ENCODE results near the gene GCG.

DNA sequence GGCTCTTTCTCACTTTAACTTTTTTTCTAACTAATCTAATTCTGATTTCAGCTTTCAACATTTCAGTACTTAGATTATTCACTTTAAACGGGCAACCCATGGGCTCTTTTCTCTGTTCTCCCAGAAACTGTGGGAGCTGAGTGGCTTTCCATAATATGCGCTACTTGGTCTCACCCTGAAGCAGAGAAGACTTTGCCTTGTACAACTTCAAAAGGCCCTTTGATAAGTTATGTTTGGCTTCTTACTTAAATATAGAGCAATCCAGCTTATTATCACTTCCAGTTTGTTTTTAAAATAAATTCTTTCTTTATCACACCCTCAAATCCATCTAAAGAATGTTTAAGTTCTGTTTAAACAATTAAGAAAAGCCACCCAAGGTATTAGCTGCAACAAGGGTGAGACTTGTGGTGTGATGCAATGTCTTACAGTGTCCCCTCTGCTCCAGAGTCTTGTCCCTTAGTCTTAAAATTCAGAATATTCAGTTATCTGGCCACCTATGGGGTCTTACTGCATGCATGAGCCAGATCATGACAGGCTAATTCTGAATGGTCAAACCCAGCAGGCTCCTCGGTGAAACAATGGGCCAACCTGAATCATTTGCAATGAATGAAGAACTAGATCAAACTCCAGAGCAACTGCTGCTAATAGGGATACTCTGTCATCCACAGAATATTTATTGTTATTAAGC is 38.8 kb downstream of the GCG start:
- TF ChIP-seq, protein P1, sequence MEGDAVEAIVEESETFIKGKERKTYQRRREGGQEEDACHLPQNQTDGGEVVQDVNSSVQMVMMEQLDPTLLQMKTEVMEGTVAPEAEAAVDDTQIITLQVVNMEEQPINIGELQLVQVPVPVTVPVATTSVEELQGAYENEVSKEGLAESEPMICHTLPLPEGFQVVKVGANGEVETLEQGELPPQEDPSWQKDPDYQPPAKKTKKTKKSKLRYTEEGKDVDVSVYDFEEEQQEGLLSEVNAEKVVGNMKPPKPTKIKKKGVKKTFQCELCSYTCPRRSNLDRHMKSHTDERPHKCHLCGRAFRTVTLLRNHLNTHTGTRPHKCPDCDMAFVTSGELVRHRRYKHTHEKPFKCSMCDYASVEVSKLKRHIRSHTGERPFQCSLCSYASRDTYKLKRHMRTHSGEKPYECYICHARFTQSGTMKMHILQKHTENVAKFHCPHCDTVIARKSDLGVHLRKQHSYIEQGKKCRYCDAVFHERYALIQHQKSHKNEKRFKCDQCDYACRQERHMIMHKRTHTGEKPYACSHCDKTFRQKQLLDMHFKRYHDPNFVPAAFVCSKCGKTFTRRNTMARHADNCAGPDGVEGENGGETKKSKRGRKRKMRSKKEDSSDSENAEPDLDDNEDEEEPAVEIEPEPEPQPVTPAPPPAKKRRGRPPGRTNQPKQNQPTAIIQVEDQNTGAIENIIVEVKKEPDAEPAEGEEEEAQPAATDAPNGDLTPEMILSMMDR (IDR thresholded peaks at IDR 0.05; ENCODE audit: control extremely low read depth in 1 of 3, insufficient read depth in 1 of 3, low read depth in 1 of 3, low read length in 3 of 3): no peak
- TF ChIP-seq POLR2AphosphoS5 (IDR thresholded peaks at IDR 0.05; ENCODE audit: low read depth, low read length) (no peak), CREB1 (IDR thresholded peaks at IDR 0.05) (no peak), SAP30 (IDR thresholded peaks at IDR 0.05; ENCODE audit: insufficient read depth, insufficient replicate concordance, low read length) (no peak), TAF1 (IDR thresholded peaks at IDR 0.05; ENCODE audit: low read depth, low read length) (no peak), EZH2 (IDR thresholded peaks at IDR 0.05; ENCODE audit: low read depth, low read length, severe bottlenecking) (no peak), POLR2A (IDR thresholded peaks at IDR 0.05; ENCODE audit: control extremely low read depth in 1 of 2, low read depth in 2 of 2, low read length in 2 of 2) (no peak), ZNF274 (IDR thresholded peaks at IDR 0.05; ENCODE audit: borderline replicate concordance, extremely low read depth, low read length) (no peak)
- TF ChIP-seq, protein P2, sequence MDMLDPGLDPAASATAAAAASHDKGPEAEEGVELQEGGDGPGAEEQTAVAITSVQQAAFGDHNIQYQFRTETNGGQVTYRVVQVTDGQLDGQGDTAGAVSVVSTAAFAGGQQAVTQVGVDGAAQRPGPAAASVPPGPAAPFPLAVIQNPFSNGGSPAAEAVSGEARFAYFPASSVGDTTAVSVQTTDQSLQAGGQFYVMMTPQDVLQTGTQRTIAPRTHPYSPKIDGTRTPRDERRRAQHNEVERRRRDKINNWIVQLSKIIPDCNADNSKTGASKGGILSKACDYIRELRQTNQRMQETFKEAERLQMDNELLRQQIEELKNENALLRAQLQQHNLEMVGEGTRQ (IDR thresholded peaks at IDR 0.05; ENCODE audit: low read length): no peak

All from H1 (cell line).